B cell (primary cell): ENCODE data around the gene KSR1.

Experiments
- EZH2 ChIP-seq: IDR thresholded peaks from 2 replicates; pipeline ENCODE4 v1.6.1; 2012; ENCODE audit warnings: borderline replicate concordance, low read depth, mild to moderate bottlenecking, moderate library complexity, low read length; ENCODE audit not compliant: insufficient read depth, poor library complexity, severe bottlenecking
- TF ChIP-seq, protein P1 (sequence below): fragments of 200-600 bp; IDR thresholded peaks from one replicate; pipeline ENCODE4 v1.8.0; 2022; ENCODE audit warnings: antibody characterized with exemption, mild to moderate bottlenecking

DNA sequence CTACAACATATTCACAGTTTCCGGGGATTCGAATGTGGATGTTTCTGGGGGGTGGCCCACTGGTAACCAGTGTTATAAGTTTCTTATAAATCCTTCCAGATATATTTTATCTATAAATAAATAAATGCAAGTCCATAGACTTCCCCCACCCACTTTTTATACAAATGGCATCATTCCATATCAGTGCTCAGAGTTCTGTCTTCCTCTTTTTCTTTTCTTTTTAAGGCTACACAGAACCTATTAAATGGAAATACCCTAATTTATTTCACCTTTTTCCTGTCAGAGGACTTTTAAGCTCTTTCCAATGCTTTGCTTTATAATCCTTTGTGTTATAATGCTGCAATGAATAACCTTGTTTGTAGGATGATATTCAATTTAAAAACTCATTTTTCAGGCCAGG lies 178.5 kb downstream of the KSR1 start:
- TF ChIP-seq, protein P1, sequence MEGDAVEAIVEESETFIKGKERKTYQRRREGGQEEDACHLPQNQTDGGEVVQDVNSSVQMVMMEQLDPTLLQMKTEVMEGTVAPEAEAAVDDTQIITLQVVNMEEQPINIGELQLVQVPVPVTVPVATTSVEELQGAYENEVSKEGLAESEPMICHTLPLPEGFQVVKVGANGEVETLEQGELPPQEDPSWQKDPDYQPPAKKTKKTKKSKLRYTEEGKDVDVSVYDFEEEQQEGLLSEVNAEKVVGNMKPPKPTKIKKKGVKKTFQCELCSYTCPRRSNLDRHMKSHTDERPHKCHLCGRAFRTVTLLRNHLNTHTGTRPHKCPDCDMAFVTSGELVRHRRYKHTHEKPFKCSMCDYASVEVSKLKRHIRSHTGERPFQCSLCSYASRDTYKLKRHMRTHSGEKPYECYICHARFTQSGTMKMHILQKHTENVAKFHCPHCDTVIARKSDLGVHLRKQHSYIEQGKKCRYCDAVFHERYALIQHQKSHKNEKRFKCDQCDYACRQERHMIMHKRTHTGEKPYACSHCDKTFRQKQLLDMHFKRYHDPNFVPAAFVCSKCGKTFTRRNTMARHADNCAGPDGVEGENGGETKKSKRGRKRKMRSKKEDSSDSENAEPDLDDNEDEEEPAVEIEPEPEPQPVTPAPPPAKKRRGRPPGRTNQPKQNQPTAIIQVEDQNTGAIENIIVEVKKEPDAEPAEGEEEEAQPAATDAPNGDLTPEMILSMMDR: no peak
- TF ChIP-seq EZH2: no peak
